Gastrocnemius medialis (tissue), 4 donors: ENCODE results near the gene ANO5.

Experiments used
- POLR2A ChIP-seq, 2 donors: fragments of 450-650 bp; IDR thresholded peaks; one replicate each; pipeline ENCODE4 v1.6.1; 2017; ENCODE audit warnings: antibody characterized with exemption in 2 of 2, mild to moderate bottlenecking in 2 of 2, moderate library complexity in 2 of 2
- TF ChIP-seq, protein P1 (sequence below), 5 experiments: fragments of 450-650 bp in 3 of 5; fragments of 200-600 bp in 2 of 5; sonication (generic) in 2 of 5; IDR thresholded peaks in 4 of 5; conservative IDR thresholded peaks in 1 of 5; 1 replicate in 4 of 5; 2 replicates in 1 of 5; pipeline ENCODE4 v1.5.1; 2016 to 2019; ENCODE audit warnings: antibody characterized with exemption in 5 of 5, mild to moderate bottlenecking in 3 of 5, moderate library complexity in 3 of 5

DNA sequence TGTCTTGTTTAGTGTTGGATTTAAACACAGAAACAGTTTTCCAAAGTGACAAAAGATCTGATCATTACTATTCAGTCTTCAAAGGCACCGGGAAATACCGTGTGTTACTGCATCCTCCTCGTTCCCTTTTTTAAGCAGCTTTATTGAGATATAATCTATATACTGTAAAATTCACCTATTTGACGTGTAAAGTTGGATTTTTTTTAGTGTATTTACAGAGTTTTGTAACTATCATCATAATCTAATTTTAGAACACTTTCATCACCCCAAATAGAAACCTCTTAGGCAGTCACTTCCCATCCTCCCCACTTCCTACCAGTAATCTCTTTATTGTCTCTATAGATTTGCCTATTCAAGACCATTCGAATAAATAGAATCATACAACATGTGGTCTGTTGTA is 1.4 kb downstream of the ANO5 start:
- TF ChIP-seq POLR2A (IDR thresholded peaks at IDR 0.05), result no peak
- TF ChIP-seq, protein P1, sequence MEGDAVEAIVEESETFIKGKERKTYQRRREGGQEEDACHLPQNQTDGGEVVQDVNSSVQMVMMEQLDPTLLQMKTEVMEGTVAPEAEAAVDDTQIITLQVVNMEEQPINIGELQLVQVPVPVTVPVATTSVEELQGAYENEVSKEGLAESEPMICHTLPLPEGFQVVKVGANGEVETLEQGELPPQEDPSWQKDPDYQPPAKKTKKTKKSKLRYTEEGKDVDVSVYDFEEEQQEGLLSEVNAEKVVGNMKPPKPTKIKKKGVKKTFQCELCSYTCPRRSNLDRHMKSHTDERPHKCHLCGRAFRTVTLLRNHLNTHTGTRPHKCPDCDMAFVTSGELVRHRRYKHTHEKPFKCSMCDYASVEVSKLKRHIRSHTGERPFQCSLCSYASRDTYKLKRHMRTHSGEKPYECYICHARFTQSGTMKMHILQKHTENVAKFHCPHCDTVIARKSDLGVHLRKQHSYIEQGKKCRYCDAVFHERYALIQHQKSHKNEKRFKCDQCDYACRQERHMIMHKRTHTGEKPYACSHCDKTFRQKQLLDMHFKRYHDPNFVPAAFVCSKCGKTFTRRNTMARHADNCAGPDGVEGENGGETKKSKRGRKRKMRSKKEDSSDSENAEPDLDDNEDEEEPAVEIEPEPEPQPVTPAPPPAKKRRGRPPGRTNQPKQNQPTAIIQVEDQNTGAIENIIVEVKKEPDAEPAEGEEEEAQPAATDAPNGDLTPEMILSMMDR (IDR thresholded peaks at IDR 0.05 in 4 of 5, conservative IDR thresholded peaks at IDR 0.05 in 1 of 5), result no peak
